ENCODE data around the gene DYNC2LI1.

Gene DYNC2LI1

GRCh38 chr2:43840965-43841364 is 67.1 kb downstream of the DYNC2LI1 start:
- TF ChIP-seq YY1 (IDR thresholded peaks at IDR 0.05; ENCODE audit: low read depth): no peak

DNA sequence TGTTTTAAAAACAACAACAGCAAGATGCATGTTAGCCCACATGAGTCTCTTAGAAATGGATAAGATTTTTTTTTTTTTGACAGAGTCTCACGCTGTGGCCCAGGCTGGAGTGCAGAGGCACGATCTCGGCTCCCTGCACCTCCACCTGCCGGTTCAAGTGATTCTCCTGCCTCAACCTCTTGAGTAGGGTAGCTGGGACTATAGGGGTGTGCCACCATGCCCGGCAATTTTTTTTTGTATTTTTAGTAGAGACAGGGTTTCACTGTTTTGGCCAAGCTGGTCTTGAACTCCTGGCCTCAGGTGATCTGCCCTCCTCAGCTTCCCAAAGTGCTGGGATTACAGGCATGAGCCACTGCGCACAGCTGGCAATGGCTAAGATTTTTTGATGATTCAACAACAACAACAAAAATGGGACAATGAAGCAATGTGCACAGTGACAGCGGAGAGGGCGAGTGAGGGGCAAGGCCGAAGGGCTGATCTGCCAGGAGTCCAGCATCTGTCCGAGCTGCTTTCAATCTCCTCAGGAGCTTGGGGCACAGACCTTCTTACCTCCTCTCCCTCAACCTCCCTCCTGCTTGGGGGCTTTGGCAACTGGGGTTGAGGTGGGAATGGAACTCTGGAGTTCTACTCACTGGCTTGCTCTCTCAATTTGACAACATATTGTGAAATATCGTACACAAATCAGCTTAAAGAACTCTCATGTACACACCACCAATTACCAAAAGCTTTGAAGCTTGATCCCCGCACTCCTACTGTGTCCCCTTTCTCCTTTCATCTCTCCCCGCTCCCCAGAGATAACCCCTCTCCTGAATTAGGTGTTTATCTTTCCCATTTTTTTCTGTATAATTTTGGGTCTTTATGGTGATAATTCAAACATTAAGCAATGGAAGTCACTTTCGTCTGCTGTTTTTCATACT is 68.4 kb downstream of the DYNC2LI1 start:
- TF ChIP-seq TCF12 (IDR thresholded peaks at IDR 0.05; ENCODE audit: low read depth): no peak
- TF ChIP-seq FOXM1 (IDR thresholded peaks at IDR 0.05; ENCODE audit: borderline replicate concordance, low read depth): no peak
- TF ChIP-seq CEBPB (IDR thresholded peaks at IDR 0.05): no peak
- no peak for TF ChIP-seq TAF1 (IDR thresholded peaks at IDR 0.05; ENCODE audit: low read depth)
- TF ChIP-seq RAD21 (IDR thresholded peaks at IDR 0.05; ENCODE audit: low read depth): no peak
- TF ChIP-seq, protein P1, sequence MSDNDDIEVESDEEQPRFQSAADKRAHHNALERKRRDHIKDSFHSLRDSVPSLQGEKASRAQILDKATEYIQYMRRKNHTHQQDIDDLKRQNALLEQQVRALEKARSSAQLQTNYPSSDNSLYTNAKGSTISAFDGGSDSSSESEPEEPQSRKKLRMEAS (IDR thresholded peaks at IDR 0.05): no peak
- TF ChIP-seq, protein P2, sequence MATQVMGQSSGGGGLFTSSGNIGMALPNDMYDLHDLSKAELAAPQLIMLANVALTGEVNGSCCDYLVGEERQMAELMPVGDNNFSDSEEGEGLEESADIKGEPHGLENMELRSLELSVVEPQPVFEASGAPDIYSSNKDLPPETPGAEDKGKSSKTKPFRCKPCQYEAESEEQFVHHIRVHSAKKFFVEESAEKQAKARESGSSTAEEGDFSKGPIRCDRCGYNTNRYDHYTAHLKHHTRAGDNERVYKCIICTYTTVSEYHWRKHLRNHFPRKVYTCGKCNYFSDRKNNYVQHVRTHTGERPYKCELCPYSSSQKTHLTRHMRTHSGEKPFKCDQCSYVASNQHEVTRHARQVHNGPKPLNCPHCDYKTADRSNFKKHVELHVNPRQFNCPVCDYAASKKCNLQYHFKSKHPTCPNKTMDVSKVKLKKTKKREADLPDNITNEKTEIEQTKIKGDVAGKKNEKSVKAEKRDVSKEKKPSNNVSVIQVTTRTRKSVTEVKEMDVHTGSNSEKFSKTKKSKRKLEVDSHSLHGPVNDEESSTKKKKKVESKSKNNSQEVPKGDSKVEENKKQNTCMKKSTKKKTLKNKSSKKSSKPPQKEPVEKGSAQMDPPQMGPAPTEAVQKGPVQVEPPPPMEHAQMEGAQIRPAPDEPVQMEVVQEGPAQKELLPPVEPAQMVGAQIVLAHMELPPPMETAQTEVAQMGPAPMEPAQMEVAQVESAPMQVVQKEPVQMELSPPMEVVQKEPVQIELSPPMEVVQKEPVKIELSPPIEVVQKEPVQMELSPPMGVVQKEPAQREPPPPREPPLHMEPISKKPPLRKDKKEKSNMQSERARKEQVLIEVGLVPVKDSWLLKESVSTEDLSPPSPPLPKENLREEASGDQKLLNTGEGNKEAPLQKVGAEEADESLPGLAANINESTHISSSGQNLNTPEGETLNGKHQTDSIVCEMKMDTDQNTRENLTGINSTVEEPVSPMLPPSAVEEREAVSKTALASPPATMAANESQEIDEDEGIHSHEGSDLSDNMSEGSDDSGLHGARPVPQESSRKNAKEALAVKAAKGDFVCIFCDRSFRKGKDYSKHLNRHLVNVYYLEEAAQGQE (IDR thresholded peaks at IDR 0.05; ENCODE audit: low read depth): no peak
- TF ChIP-seq NFIC (IDR thresholded peaks at IDR 0.05): no peak
- no peak for TF ChIP-seq YY1 (IDR thresholded peaks at IDR 0.05; ENCODE audit: low read depth)
- TF ChIP-seq TEAD4 (IDR thresholded peaks at IDR 0.05): no peak
- no peak for TF ChIP-seq EP300 (IDR thresholded peaks at IDR 0.05; ENCODE audit: borderline replicate concordance)
- TF ChIP-seq EGR1 (IDR thresholded peaks at IDR 0.05): no peak
- TF ChIP-seq, protein P3, sequence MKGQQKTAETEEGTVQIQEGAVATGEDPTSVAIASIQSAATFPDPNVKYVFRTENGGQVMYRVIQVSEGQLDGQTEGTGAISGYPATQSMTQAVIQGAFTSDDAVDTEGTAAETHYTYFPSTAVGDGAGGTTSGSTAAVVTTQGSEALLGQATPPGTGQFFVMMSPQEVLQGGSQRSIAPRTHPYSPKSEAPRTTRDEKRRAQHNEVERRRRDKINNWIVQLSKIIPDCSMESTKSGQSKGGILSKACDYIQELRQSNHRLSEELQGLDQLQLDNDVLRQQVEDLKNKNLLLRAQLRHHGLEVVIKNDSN (IDR thresholded peaks at IDR 0.05): no peak
- no peak for TF ChIP-seq CREB1 (IDR thresholded peaks at IDR 0.05; ENCODE audit: low read depth)

- TF ChIP-seq ZBTB7A (IDR thresholded peaks at IDR 0.05; ENCODE audit: low read depth) (no peak), RAD21 (IDR thresholded peaks at IDR 0.05; ENCODE audit: low read depth) (no peak), CREB1 (IDR thresholded peaks at IDR 0.05; ENCODE audit: low read depth) (no peak), TAF1 (IDR thresholded peaks at IDR 0.05; ENCODE audit: low read depth) (no peak), NFIC (IDR thresholded peaks at IDR 0.05) (no peak), FOXM1 (IDR thresholded peaks at IDR 0.05; ENCODE audit: borderline replicate concordance, low read depth) (no peak), EGR1 (IDR thresholded peaks at IDR 0.05) (no peak), TEAD4 (IDR thresholded peaks at IDR 0.05) (no peak), CEBPB (IDR thresholded peaks at IDR 0.05) (no peak), YY1 (IDR thresholded peaks at IDR 0.05; ENCODE audit: low read depth) (no peak), TCF12 (IDR thresholded peaks at IDR 0.05; ENCODE audit: low read depth) (no peak), EP300 (IDR thresholded peaks at IDR 0.05; ENCODE audit: borderline replicate concordance) (no peak)
- TF ChIP-seq, protein P1 (IDR thresholded peaks at IDR 0.05): no peak
Measured at GRCh38 chr2:43842866-43843226, 69.0 kb downstream of the DYNC2LI1 start.

DNA sequence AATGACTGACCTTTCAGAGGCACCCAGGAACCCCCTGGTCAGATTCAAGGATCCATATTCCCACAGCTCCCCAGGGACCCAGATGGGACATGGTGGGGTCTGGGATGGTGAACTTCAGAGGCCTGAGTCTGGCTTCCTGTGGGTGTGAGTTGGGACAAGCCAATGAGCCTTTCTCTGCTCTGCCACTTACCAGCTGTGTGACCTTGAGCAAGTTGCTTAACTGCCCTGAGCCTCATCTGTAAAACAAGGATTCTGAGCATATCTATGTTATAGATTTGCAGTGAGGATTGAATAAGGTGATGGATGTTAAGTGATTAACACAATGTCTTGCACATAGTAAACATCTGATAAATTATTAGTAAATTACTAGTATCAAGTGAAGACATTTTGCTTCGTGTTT is 71.3 kb downstream of the DYNC2LI1 start:
- no peak for TF ChIP-seq NFIC (IDR thresholded peaks at IDR 0.05)
- TF ChIP-seq FOXM1 (IDR thresholded peaks at IDR 0.05; ENCODE audit: borderline replicate concordance, low read depth): no peak
- TF ChIP-seq, protein P1 (IDR thresholded peaks at IDR 0.05): no peak
- TF ChIP-seq EP300 (IDR thresholded peaks at IDR 0.05; ENCODE audit: borderline replicate concordance): no peak

DNA sequence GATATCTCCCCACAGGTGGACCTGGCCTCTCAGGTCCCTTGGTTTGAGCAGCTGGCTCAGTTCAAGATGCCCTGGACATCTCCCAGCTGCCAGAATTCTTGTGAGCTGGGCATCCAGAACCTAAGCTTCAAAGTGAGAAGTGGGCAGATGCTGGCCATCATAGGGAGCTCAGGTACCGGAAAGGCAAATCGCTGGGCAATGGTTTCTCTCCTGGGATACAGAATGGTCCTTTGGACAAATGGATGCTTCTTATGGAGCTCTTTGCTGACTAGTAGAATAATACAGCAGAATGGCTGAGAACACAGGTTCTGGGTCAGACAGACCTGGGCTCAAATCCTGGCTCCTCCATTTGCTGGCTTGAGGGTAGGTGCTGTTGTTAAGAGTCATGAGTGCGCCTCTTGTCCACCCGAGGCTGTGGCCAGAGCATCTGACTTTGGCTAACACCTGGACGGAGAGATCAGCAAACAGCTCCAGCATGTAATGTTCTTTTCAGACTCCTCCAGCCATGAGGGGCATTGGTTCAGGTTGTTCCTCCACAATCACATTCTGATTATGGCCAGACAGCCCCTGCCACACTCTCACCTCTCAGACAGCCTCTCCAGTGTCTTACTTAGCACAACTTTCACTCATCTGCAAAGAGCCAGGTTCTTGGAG is 72.4 kb downstream of the DYNC2LI1 start:
- TF ChIP-seq TAF1 (IDR thresholded peaks at IDR 0.05; ENCODE audit: low read depth) (no peak), YY1 (IDR thresholded peaks at IDR 0.05; ENCODE audit: low read depth) (no peak), NFIC (IDR thresholded peaks at IDR 0.05) (no peak), FOXM1 (IDR thresholded peaks at IDR 0.05; ENCODE audit: borderline replicate concordance, low read depth) (no peak), EP300 (IDR thresholded peaks at IDR 0.05; ENCODE audit: borderline replicate concordance) (no peak), RAD21 (IDR thresholded peaks at IDR 0.05; ENCODE audit: low read depth) (no peak), TEAD4 (IDR thresholded peaks at IDR 0.05) (no peak), ZBTB7A (IDR thresholded peaks at IDR 0.05; ENCODE audit: low read depth) (no peak), CREB1 (IDR thresholded peaks at IDR 0.05; ENCODE audit: low read depth) (no peak), EGR1 (IDR thresholded peaks at IDR 0.05) (no peak), CEBPB (IDR thresholded peaks at IDR 0.05) (no peak), TCF12 (IDR thresholded peaks at IDR 0.05; ENCODE audit: low read depth) (no peak)
- TF ChIP-seq, protein P1 (IDR thresholded peaks at IDR 0.05): no peak
- TF ChIP-seq, protein P3 (IDR thresholded peaks at IDR 0.05): no peak
- TF ChIP-seq, protein P2 (IDR thresholded peaks at IDR 0.05; ENCODE audit: low read depth): no peak
